Measurements from ENCODE around the gene OR8D1. TPM values are rescaled to one million over a fixed set of nuclear protein-coding genes. Genes with fewer than 3 reads are reported as not detected.

Gene OR8D1
- total and polyA plus RNA-seq, 9 of the 15 experiments (the other 6 are each of a cell fraction or from before 2014, with no cell fraction given), result 0.08 to 0.55 TPM; not detected in 7

DNA sequence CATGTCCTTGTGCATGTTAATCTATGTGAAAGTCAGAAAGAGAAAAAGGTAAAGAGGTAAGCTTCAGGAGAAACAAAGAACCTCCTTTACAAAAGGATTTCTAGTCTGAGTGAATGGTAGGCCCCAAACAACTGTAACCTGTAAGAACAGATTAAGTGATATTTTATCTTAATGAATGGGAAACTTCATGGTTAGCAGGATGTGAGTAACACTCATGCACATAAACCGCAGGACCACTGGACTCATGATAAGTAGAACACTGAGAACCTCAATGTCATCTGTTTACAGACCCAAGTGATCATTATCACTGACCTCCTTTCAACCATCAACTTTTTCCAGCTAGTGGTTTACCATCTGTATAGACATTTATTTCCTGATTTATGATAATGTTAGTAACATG, 37.7 kb downstream of the OR8D1 start (continued):
- TF ChIP-seq, protein P1, sequence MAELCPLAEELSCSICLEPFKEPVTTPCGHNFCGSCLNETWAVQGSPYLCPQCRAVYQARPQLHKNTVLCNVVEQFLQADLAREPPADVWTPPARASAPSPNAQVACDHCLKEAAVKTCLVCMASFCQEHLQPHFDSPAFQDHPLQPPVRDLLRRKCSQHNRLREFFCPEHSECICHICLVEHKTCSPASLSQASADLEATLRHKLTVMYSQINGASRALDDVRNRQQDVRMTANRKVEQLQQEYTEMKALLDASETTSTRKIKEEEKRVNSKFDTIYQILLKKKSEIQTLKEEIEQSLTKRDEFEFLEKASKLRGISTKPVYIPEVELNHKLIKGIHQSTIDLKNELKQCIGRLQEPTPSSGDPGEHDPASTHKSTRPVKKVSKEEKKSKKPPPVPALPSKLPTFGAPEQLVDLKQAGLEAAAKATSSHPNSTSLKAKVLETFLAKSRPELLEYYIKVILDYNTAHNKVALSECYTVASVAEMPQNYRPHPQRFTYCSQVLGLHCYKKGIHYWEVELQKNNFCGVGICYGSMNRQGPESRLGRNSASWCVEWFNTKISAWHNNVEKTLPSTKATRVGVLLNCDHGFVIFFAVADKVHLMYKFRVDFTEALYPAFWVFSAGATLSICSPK (IDR thresholded peaks at IDR 0.05; ENCODE audit: borderline replicate concordance), result no peak
- TF ChIP-seq FOXM1 (IDR thresholded peaks at IDR 0.05; ENCODE audit: low read depth), result peak; percentile 73; the same call in 1 of the 2 replicates
- TF ChIP-seq FOXM1 (CRISPR knock-in tag; IDR thresholded peaks at IDR 0.05; ENCODE audit: low read depth), result no peak
- no peak for TF ChIP-seq TCF7L2 (IDR thresholded peaks at IDR 0.05; ENCODE audit: low read depth, low read length)
- TF ChIP-seq, protein P2, sequence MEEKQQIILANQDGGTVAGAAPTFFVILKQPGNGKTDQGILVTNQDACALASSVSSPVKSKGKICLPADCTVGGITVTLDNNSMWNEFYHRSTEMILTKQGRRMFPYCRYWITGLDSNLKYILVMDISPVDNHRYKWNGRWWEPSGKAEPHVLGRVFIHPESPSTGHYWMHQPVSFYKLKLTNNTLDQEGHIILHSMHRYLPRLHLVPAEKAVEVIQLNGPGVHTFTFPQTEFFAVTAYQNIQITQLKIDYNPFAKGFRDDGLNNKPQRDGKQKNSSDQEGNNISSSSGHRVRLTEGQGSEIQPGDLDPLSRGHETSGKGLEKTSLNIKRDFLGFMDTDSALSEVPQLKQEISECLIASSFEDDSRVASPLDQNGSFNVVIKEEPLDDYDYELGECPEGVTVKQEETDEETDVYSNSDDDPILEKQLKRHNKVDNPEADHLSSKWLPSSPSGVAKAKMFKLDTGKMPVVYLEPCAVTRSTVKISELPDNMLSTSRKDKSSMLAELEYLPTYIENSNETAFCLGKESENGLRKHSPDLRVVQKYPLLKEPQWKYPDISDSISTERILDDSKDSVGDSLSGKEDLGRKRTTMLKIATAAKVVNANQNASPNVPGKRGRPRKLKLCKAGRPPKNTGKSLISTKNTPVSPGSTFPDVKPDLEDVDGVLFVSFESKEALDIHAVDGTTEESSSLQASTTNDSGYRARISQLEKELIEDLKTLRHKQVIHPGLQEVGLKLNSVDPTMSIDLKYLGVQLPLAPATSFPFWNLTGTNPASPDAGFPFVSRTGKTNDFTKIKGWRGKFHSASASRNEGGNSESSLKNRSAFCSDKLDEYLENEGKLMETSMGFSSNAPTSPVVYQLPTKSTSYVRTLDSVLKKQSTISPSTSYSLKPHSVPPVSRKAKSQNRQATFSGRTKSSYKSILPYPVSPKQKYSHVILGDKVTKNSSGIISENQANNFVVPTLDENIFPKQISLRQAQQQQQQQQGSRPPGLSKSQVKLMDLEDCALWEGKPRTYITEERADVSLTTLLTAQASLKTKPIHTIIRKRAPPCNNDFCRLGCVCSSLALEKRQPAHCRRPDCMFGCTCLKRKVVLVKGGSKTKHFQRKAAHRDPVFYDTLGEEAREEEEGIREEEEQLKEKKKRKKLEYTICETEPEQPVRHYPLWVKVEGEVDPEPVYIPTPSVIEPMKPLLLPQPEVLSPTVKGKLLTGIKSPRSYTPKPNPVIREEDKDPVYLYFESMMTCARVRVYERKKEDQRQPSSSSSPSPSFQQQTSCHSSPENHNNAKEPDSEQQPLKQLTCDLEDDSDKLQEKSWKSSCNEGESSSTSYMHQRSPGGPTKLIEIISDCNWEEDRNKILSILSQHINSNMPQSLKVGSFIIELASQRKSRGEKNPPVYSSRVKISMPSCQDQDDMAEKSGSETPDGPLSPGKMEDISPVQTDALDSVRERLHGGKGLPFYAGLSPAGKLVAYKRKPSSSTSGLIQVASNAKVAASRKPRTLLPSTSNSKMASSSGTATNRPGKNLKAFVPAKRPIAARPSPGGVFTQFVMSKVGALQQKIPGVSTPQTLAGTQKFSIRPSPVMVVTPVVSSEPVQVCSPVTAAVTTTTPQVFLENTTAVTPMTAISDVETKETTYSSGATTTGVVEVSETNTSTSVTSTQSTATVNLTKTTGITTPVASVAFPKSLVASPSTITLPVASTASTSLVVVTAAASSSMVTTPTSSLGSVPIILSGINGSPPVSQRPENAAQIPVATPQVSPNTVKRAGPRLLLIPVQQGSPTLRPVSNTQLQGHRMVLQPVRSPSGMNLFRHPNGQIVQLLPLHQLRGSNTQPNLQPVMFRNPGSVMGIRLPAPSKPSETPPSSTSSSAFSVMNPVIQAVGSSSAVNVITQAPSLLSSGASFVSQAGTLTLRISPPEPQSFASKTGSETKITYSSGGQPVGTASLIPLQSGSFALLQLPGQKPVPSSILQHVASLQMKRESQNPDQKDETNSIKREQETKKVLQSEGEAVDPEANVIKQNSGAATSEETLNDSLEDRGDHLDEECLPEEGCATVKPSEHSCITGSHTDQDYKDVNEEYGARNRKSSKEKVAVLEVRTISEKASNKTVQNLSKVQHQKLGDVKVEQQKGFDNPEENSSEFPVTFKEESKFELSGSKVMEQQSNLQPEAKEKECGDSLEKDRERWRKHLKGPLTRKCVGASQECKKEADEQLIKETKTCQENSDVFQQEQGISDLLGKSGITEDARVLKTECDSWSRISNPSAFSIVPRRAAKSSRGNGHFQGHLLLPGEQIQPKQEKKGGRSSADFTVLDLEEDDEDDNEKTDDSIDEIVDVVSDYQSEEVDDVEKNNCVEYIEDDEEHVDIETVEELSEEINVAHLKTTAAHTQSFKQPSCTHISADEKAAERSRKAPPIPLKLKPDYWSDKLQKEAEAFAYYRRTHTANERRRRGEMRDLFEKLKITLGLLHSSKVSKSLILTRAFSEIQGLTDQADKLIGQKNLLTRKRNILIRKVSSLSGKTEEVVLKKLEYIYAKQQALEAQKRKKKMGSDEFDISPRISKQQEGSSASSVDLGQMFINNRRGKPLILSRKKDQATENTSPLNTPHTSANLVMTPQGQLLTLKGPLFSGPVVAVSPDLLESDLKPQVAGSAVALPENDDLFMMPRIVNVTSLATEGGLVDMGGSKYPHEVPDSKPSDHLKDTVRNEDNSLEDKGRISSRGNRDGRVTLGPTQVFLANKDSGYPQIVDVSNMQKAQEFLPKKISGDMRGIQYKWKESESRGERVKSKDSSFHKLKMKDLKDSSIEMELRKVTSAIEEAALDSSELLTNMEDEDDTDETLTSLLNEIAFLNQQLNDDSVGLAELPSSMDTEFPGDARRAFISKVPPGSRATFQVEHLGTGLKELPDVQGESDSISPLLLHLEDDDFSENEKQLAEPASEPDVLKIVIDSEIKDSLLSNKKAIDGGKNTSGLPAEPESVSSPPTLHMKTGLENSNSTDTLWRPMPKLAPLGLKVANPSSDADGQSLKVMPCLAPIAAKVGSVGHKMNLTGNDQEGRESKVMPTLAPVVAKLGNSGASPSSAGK (IDR thresholded peaks at IDR 0.05), result peak; percentile 33
- TF ChIP-seq ETV6 (IDR thresholded peaks at IDR 0.05; ENCODE audit: borderline replicate concordance in 1 of 2, low read depth in 2 of 2, low read length in 1 of 2), result peak in 1 of 2 experiments; percentile 56; a peak in 2 of 4 replicates
- TF ChIP-seq ETV6 (CRISPR knock-in tag; IDR thresholded peaks at IDR 0.05; ENCODE audit: borderline replicate concordance), result no peak
- TF ChIP-seq ZNF277 (CRISPR knock-in tag; IDR thresholded peaks at IDR 0.05; ENCODE audit: borderline replicate concordance), result no peak
- TF ChIP-seq HDAC8 (tag; IDR thresholded peaks at IDR 0.05), result no peak
- TF ChIP-seq ZNF830 (CRISPR knock-in tag; IDR thresholded peaks at IDR 0.05), result no peak
- peak; percentile 66; the same call in 1 of the 2 replicates for TF ChIP-seq ZNF175 (CRISPR knock-in tag; IDR thresholded peaks at IDR 0.05; ENCODE audit: low read depth)
- TF ChIP-seq BRF1 (IDR thresholded peaks at IDR 0.05; ENCODE audit: borderline replicate concordance, extremely low read depth, insufficient read length), result no peak
- no peak for TF ChIP-seq KHSRP (IDR thresholded peaks at IDR 0.05)
- no peak for TF ChIP-seq IFI16 (CRISPR knock-in tag; IDR thresholded peaks at IDR 0.05)

All from K562 (cell line).